Retina (tissue), 1 donor: ENCODE data around the gene TUT4.

ENCODE experiments used
- DNase-seq: peaks from one replicate; pipeline ENCODE4 v3.0.0-alpha.2; 2016

Gene TUT4

DNA sequence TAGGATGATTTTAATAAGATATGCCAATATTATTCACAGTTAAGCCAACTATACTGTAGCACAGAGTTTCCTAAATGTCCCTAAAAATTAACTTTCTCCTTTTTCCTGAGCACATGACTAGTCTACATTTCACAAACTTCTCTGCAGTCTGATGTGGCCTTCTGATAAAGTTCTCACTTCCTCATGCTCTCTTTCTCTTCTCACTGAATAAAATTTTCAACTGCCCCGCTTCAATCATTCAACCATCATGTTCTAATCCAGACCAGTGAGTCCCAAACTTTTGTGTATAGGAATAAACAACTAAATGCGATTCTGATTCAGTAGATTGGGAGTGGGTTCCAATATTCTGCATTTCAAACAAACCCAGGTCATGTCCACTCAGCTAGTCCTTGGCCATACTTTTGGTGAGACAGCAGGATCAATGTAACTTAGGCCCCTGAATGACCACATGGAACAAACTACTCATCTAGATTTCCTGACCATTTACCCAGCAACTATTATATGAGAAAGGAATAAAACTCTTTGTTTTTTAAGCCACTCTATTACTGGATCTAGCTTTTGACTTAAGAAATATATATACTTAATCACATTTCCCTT lies 20.1 kb downstream of the TUT4 start:
- no peak for DNase-seq

DNA sequence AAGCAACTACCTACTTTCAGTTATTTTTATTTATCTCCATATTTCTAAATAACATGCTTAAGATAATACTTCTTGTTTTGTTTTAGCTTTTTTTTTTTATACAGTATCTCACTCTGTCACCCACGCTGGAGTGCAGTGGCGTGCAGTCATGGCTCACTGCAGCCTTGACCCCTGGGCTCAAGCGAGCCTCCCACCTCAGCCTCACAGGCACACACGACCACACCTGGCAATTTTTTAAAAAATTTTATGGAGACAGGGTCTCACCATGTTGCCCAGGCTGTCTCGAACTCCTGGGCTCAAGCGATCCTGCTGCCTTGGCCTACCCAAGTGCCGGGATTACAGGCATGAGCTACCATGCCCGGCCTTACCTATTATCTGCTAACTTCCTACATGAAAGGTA lies 20.6 kb downstream of the TUT4 start:
- no peak for DNase-seq

DNA sequence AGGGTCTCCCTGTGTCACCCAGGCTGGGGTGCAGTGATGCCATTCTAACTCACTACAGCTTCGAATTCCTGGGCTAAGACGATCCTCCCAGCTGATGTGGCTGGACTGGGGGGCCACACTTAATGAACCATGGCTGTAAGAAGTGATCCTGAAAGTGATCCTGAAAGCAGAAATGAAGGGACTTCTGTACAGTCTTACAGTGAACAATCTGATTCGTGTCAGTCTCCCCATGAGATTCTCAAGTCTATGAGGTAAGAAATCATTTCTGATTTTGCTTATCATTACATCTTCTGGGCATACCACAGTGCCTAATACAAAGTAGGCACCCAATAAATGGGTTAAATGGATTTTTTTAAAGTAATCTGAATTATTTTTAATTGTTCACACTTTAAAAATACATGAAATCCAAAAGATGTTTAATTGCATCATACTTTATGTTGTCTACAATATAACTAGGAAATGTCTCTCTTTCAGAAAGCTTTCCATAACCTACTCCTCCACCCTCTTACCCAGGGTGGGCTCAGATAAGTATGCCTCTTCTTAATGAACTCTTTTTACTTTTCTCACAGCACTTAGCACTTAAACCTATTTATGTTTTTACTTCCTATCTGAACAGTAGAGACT lies 21.5 kb downstream of the TUT4 start:
- DNase-seq: no peak

DNA sequence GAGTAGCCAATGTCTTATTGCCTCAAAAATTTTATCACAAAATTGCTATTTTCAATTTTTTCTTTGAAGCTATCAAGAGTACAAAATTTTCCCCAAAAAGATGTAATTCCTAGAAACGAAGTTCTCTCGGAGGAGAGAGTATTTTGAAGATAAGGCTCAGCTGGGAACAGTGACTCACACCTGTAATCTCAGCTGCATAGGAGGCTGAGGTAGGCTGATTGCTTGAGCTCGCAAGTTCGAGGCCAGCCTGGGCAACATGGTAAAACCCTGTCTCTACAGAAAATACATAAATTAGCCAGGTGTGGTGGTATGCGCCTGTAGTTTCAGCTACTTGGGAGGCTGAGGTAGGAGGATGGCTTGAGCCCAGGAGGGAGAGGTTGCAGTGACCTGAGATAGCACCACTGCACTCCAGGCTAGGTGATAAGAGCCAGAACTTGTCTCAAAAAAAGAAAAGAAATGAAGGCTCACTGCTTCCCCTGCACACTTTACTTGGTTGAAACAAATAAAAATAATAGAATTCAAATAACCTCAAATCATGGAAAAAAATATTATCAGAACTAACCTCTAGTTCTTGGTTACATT lies 22.2 kb downstream of the TUT4 start:
- DNase-seq: no peak

DNA sequence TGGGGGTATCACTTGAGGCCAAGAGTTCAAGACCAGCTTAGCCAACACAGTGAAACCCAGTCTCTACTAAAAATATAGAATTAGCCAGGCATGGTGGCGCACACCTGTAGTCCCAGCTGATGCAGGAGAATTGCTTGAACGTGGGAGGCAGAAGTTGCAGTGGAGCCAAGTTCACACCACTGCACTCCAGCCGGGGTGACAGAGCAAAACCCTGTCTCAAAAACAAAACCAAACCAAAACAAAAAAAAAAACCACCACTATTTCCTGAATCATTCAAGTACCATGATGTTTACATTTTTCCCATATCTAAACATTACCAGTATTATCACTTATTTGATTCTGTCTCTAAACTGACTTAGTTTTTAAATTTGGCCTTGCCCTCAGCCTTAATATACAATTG lies 29.5 kb downstream of the TUT4 start:
- no peak for DNase-seq

DNA sequence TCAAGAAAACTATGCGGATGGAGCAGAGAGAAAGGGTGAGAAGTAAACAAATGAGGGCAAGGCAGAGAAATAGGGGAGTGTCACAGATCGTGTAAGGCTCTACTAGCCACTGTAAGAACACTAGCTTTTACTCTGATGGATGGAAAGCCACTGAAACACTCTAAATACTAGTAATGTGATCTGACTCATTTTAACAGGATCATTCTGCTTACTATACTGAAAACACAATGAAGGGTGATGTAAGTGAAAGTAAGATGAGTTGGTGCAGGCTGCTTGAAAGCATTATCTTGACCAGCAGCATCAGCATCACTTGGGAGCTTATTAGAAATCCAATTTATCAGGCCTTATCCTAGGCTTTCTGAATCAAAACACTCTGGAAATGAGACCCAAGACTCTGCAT lies 32.7 kb downstream of the TUT4 start:
- no peak for DNase-seq

DNA sequence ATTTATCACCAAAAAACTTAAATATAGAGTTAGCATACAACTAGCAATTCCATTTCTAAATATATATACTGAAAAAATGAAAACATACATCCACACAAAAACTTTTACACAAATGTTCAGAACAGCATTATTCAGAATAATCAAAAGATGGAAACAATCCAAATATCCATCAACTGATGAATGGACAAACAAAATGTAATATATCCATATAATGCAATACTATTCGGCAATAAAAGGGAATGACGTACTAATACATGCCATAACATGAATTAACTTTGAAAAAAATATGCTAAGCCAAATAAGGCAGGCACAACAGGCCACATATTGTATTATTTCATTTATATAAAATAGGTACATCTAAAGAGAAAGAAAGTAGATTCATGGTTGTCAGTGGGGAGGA lies 33.9 kb downstream of the TUT4 start:
- no peak for DNase-seq

DNA sequence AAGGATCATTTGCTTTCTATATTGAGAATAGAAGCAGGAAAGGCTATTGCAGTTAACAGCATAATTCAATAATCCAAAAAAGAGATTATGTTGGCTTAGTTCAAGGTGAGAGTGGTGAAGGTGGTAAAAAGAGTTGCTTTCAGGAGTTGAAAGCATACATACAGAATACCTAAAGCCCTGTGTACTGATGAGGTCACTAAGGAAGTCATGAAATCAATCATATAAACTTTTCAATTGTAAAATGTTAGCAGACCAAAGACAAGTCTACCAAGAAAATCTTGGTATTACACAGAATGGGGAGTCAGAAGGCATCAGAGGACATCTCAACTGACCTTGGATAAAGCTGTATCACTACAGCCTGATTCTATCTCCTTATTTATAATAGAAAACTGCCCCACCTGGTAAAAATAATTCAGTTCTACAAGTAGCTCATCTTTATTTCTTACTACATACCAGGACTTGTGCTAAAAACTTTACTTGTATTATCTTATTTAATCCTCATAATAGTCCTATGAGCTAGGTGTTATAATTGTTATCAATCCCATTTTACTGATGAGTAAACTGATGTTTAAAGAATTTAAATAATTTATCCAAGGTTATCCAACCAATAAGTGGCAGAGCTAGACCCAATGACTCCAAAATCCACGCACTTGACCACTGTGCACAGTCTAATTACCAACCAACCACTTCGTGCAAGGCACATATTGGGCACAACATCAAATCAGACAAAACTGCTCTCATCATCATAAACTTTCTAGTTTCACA lies 40.9 kb downstream of the TUT4 start:
- no peak for DNase-seq

DNA sequence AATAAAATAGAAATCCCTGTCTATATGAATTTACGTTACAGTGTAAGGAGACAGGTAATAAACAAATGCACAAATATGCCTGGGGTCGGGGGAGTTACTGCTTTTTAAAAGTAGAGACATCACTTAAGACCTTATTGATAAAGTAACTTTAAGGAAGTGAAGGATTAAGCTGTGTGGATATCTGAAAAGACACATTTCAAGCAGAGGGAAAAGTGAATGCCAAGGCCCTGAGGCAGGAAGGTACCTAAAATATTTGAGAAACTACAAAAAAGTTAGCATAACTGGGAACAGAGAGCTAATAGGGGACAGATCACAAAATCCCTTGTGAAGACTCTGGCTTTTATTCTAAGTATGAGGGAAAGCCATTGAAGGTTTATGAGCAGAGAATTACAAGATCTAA lies 41.5 kb downstream of the TUT4 start:
- DNase-seq: no peak

DNA sequence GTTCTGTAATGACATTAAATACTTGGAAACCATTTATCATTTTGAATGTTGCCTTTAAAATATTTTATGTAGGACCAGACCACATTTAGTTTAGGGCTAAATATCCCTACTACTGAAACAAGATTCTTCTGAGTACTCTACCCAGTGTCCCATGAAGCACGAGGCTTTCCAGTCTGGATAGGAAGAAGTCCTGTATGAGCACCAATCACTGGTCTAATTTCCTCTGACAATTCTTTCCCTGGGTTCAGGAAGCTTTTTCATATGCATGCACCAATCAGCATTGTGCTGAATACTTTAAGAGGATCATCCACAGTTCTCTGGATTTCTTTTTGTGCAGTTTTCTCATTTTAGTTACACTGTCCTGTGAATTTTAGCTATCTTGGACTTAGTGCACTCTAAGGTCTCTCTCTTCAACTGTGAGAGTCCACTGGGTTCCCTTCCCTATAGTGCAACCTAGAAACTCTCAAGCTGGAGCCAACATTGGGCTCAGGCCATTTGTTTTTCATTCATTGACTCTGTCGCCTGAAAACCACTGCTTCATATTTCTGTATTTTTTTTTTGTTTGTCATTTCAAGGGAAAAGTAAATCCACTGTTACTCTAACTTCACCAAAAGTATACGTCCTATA lies 45.9 kb downstream of the TUT4 start:
- no peak for DNase-seq

DNA sequence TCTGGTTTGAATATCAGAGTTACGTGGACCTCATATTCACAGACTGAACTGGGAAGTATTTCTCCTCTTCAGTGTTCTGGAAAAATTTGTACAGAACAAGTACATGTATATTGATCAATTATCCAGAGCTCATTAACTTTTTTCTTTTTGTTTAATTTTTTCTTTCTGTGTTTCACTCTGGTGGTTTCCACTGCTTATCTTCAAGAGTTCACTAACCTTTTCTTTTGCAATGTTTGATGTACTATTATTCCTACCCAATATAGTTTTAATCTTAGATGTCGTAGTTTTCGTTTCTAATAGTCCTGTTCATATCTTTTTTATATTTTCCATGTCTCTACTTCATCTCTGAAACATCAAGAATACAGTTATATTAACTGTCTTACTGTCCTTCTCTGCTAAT lies 46.5 kb downstream of the TUT4 start:
- no peak for DNase-seq

DNA sequence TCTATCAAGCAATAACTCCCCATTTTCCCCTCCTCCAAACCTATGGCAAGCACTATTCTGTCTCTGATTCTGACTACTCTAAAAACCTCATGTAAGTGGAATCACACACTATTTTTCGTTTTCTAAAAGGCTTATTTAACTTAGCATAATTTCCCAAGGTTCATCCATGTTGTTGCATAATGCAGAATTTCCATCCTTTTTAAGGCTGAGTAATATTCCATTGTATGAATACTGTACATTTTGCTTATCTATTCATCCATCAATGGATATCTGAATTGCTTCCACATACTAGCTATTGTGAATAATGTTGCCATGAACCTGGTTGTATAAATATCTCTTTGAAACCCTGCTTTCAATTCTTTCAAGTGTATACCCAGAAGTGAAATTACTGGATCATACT lies 48.2 kb downstream of the TUT4 start:
- DNase-seq: no peak

DNA sequence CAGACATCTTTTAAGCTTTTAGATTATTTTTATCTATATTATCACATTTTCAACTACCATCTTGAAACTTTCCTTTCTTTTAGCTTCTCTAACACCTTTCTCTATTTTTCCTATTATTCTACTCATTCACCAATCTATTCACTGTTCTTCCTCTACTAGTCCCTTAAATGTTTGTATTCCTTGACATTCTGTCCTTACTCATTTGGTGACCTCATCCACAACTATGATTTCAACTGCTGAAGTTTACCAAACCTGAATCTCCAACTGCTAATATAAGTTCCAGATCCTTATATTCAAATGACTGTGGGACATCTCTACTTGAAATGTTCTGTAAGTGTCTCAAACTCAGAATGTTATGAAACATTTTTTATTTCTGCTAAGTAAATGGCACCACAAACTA lies 49.2 kb downstream of the TUT4 start:
- DNase-seq: no peak

DNA sequence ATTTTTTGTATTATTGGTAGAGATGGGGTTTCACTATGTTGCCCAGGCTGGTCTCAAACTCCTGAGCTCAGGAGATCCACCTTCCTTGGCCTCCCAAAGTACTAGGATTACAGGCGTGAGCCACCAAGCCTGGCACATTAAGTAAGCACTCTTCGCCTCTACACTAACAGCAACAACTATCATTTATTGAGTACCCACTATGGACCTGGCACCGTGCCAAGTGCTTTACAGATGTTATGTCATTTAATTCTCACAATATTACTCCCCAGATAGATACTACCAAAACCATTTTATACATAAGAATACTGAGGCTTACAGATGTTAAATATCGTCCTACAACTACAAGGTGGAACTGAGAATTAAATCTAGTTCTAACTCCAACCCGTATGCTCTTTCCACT lies 50.1 kb downstream of the TUT4 start:
- no peak for DNase-seq

DNA sequence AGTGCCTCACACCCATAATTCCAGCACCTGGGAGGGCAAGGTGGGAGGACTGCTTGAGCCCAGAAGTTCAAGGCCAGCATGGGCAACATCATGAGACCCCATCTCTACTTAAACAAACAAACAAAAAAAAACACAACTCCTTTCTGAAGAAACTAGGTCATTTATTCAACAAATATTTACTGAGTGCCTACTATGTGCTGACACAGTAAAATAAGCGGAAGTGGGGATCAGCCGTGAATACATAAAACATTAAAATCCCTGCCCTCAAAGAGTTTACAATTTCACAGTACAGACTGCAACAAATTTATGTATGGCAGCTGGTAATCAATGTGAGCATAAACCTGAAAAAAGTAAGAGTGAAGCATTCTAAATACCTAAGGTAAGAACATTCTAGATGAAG lies 65.3 kb downstream of the TUT4 start:
- DNase-seq: no peak

DNA sequence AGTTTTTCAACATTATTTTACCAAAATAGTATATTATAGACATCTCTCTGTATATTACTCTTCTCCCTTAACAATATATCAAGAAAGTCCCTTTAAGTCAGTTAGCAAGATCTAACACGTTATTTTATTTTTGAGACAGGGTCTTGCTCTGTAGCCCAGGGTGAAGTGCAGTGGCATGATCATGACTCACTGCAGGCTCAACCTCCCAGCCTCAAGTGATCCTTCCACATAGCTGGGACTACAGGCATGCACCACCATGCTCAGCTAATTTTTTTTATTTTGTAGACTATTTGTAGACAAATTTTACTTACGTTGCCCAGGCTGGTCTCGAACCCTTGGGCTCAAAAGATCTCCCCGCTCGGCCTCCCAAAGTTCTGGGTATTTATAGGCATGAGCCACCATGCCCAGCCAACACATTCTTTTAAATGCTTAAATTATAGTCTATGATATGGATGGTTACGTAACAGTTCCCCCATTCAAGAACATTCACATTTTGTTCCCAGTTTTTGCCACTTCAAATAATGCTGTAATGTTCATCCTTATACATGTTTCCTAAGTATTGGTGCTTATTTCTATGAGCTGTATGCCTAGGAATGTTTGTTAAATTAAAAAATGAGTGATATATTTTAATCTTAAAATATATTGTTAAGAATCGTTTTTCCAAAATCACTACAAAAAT lies 70.4 kb downstream of the TUT4 start:
- DNase-seq: no peak

DNA sequence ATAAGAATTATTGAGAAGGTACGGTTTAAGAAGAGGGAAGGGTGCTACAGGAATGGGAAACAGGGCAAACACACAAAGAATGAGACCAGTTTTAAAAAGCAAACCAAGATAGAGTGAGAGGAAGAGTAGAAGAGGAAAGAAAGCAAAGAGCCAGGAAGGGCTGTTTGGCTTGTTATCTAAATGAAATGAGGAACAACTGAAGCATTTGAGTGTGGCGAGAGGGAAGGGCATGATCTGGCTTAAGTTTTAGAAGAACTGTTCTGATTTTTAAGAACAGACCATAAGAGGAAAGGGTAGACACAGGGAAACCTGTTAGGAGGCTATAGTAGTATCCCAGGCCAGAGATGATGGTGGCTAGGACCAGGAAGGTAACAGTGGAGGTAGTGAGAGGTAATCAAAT lies 73.8 kb downstream of the TUT4 start:
- no peak for DNase-seq

DNA sequence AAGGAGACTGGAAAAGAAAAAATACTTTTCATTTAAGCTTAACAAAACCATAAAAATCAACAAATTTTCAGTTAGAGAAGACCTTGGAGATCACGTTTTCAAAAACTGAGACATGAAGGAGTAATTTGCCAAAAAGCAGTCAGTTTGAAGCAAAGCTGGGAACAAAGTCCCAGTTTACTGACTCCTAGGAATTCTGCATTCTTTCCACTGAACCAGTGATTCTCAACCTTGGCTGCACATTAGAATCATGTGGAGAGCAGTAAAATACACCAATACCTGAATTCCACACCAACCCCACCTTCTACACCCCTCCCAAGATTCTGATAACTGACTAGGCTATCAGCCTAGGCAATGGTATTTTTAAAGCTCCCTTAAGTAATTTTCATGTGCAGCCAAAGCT lies 75.0 kb downstream of the TUT4 start:
- no peak for DNase-seq

DNA sequence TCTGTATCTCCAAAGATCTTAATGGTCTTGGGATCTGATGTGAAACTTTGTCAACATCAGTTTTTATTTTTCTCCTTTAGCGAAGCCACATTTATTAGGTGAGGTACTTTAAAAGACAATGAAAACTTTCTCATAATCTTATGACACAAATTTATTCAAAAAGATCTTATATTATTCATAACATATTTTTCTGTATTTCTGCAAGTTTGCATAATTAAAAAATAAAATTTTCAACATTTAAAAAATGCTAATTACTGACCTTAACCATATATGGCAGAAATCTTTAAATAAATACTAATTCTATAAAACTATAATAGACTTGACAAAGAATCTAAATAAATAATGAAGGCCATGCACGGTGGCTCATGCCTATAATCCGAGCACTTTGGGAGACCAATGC lies 75.9 kb downstream of the TUT4 start:
- no peak for DNase-seq

DNA sequence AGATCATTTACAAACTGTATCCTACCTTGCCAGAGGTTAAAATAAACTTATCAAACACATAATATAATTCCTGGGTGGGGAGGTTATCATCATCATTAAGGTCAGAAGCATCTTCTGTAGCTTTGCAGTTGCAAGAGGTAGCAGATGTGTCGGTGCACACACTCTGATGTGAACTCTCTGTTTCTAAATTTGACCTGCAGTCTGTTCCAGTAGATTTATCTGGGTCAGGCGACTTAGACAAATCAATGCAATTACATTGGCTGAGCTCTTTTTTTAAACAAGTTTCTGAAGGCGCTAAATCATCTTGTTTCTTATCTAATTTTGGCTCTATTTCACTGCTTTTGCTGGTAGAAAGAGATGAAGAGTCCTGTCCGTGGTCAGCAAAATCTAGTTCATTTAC lies 78.1 kb downstream of the TUT4 start:
- no peak for DNase-seq

DNA sequence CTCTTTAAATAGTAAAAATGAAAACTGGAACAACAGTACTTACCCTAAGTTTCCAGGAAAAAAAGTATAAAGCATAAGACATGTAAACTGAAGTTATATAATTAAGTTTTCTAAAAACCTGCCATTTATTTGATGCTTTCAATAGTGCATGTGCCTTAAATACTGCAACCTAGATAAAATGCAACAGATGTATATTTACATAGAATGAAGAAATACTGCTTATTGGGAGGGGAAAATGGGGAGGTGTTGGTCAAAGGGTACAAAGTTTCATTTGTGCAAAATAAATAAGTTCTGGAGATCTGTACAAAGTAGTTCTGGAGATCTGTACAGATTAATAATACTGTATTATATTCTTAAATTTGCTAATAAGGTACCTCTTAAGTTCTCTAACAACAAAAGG lies 79.9 kb downstream of the TUT4 start:
- no peak for DNase-seq

DNA sequence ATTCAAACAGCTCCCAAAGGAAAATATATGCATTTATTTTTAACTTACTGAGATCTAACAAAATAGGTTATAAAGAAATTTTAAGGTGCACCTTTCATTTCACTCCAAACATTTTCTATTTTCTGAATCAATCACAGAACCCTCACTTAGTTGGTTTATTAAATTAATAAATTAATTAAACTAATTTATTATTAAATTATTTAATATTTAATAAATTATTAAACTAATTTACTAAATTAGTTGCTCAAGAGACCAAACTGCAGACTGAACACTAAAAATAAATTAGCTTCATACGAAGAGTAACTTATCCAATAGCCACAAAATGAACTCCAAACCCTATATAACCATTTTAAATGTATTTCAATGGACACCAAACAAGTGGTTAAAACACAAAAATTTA lies 80.5 kb downstream of the TUT4 start:
- DNase-seq: no peak

DNA sequence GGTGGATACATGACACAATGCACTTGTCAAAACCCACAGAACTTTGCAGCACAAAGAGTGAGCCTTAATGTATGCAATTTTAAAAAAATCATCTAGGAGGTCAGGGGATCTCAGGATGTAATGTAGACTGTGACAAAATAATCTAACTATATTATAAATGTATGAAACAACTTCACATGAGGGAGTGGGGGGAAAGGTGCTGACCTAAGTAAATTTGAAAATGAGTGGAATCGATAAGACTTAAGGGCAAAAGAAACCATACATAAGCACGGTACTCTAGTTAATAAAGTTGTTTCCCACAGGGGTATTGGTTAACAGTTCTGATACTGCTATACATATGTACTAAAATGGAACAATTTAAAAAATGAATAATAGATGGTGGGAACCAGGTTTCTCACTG lies 83.8 kb downstream of the TUT4 start:
- no peak for DNase-seq
